KMS-11 (cell line): Measurements from ENCODE around the gene METRN.

Source experiments
- H2AFZ ChIP-seq: fragments of 200-600 bp; sonication (generic); 2 replicates; pipeline ENCODE4 v1.6.1; 2016; ENCODE audit warnings: antibody characterized with exemption, mixed run types, low read depth
- H3K27ac ChIP-seq: fragments of 200-600 bp; sonication (generic); 2 replicates; pipeline ENCODE4 v1.6.1; 2016; ENCODE audit warnings: mild to moderate bottlenecking, mixed run types
- H3K27me3 ChIP-seq: fragments of 200-600 bp; sonication (generic); 2 replicates; pipeline ENCODE4 v1.6.1; 2017; ENCODE audit warnings: mild to moderate bottlenecking, low read depth, mixed run types, moderate library complexity; ENCODE audit not compliant: insufficient read depth
- H3K36me3 ChIP-seq: fragments of 200-600 bp; sonication (generic); 2 replicates; pipeline ENCODE4 v1.6.1; 2017; ENCODE audit warnings: mild to moderate bottlenecking, mixed run types; ENCODE audit not compliant: insufficient read depth
- H3K4me1 ChIP-seq: fragments of 200-600 bp; sonication (generic); 2 replicates; pipeline ENCODE4 v1.6.1; 2016; ENCODE audit warnings: mild to moderate bottlenecking, low read depth, mixed run types; ENCODE audit not compliant: poor library complexity, severe bottlenecking
- H3K4me2 ChIP-seq: fragments of 200-600 bp; sonication (generic); 2 replicates; pipeline ENCODE4 v1.7.0; 2016; ENCODE audit warnings: mild to moderate bottlenecking, mixed run types
- H3K4me3 ChIP-seq: fragments of 200-600 bp; sonication (generic); IDR thresholded peaks from 2 replicates; pipeline ENCODE4 v1.6.1; 2017; ENCODE audit warnings: low read depth, low read length, mixed read lengths; ENCODE audit not compliant: insufficient read depth
- H3K79me2 ChIP-seq: fragments of 200-600 bp; sonication (generic); 2 replicates; pipeline ENCODE4 v1.6.1; 2016; ENCODE audit warnings: low read depth, mixed run types; ENCODE audit not compliant: insufficient read depth
- H3K9ac ChIP-seq: fragments of 200-600 bp; sonication (generic); 2 replicates; pipeline ENCODE4 v1.6.1; 2016; ENCODE audit warnings: mild to moderate bottlenecking, mixed run types
- H4K20me1 ChIP-seq: fragments of 200-600 bp; sonication (generic); 2 replicates; pipeline ENCODE4 v1.6.1; 2016; ENCODE audit warnings: mild to moderate bottlenecking, mixed run types; ENCODE audit not compliant: insufficient read depth
- TF ChIP-seq, protein P1 (sequence below): fragments of 200-600 bp; sonication (generic); conservative IDR thresholded peaks from 2 replicates; pipeline ENCODE4 v1.6.1; 2017; ENCODE audit warnings: low read depth, mild to moderate bottlenecking, antibody characterized with exemption, low read length, moderate library complexity, mixed read lengths

The METRN gene

DNA sequence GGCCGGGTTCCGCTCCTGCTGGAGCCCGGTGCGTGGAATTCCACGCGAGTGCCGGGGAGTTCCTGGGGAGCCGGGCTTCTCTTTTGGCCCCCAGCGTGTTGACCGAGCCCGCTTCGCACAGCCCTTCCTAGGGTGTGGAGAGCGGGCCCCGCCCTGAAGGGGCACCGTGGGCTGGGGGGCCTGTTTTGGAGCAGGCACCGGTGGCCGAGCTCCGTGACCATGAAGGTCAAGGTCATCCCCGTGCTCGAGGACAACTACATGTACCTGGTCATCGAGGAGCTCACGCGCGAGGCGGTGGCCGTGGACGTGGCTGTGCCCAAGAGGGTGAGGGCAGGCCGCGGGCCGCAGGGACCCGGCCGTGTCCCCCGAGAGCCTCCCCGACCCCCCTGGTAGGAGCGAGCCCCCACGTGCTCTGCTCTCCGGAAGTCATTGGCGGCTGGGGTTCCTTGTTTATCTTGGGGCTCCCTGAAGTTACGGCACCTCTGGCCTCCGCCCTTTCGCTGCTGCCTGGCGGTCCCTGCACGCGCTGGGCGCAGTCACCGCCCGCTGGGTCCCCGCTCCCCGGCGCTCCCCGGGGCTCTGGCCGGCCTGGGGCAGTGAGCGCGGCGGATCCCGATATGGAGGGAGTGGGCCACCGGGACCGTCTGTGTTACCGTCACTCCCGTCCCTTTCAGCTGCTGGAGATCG lies 12.5 kb downstream of the METRN start:
- peak overlapping the region; percentile 92 for H3K4me2 ChIP-seq
- peak overlapping the region; percentile 55 for H3K27ac ChIP-seq
- peak overlapping the region; percentile 54 for H2AFZ ChIP-seq
- H3K9ac ChIP-seq, result peak overlapping the region; percentile 86
- peaks cover 34% of the 10 kb centered on the region for H3K4me1 ChIP-seq
- no peaks in the 10 kb centered on the region for H3K79me2 ChIP-seq
- no peaks in the 10 kb centered on the region for H3K36me3 ChIP-seq
- H3K4me3 ChIP-seq, result no peak overlapping the region
- no peaks in the 10 kb centered on the region for H4K20me1 ChIP-seq
- TF ChIP-seq, protein P1, sequence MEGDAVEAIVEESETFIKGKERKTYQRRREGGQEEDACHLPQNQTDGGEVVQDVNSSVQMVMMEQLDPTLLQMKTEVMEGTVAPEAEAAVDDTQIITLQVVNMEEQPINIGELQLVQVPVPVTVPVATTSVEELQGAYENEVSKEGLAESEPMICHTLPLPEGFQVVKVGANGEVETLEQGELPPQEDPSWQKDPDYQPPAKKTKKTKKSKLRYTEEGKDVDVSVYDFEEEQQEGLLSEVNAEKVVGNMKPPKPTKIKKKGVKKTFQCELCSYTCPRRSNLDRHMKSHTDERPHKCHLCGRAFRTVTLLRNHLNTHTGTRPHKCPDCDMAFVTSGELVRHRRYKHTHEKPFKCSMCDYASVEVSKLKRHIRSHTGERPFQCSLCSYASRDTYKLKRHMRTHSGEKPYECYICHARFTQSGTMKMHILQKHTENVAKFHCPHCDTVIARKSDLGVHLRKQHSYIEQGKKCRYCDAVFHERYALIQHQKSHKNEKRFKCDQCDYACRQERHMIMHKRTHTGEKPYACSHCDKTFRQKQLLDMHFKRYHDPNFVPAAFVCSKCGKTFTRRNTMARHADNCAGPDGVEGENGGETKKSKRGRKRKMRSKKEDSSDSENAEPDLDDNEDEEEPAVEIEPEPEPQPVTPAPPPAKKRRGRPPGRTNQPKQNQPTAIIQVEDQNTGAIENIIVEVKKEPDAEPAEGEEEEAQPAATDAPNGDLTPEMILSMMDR, result no peak
- H3K27me3 ChIP-seq, result no peaks in the 10 kb centered on the region

DNA sequence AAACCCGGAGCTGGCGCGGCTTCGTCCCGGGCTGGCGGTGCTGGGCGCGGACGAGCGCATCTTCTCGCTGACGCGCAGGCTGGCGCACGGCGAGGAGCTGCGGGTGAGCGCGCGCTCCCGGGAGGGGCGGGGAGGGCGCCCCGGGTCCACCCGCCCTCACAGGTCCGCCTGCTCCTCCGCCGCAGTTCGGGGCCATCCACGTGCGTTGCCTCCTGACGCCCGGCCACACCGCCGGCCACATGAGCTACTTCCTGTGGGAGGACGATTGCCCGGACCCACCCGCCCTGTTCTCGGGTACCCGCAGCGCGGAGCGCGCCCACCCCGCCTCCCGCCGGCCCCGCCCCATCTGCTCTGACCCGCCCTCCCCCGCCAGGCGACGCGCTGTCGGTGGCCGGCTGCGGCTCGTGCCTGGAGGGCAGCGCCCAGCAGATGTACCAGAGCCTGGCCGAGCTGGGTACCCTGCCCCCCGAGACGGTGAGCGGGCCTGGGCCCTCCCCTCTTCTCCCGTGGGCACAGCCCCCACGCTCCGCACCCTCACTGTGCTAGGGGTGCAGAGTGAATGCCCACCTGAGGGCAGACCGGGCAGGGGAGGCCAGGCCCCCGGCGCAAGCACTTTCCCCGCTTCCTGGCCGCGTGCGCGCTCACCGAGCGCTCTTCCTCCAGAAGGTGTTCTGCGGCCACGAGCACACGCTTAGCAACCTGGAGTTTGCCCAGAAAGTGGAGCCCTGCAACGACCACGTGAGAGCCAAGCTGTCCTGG lies 13.4 kb downstream of the METRN start:
- Histone ChIP-seq H2AFZ (no peak overlapping the region), H3K4me2 (no peak overlapping the region), H3K4me1 (peaks cover 32% of the 10 kb centered on the region), H3K4me3 (no peak overlapping the region), H3K9ac (peak overlapping the region; percentile 86; the same call in 1 of the 2 replicates), H3K36me3 (no peaks in the 10 kb centered on the region), H4K20me1 (no peaks in the 10 kb centered on the region), H3K27ac (no peak overlapping the region), H3K79me2 (no peaks in the 10 kb centered on the region), H3K27me3 (no peaks in the 10 kb centered on the region)
- TF ChIP-seq, protein P1, result no peak

GRCh38 chr16:728890-729744 lies 14.2 kb downstream of the METRN start:
- Histone ChIP-seq H3K36me3 (no peaks in the 10 kb centered on the region), H3K4me3 (no peak overlapping the region), H3K27ac (no peak overlapping the region), H2AFZ (no peak overlapping the region), H3K79me2 (no peaks in the 10 kb centered on the region), H3K9ac (no peak overlapping the region), H3K4me1 (peaks cover 32% of the 10 kb centered on the region), H4K20me1 (no peaks in the 10 kb centered on the region), H3K27me3 (no peaks in the 10 kb centered on the region), H3K4me2 (no peak overlapping the region)
- TF ChIP-seq, protein P1, result no peak

DNA sequence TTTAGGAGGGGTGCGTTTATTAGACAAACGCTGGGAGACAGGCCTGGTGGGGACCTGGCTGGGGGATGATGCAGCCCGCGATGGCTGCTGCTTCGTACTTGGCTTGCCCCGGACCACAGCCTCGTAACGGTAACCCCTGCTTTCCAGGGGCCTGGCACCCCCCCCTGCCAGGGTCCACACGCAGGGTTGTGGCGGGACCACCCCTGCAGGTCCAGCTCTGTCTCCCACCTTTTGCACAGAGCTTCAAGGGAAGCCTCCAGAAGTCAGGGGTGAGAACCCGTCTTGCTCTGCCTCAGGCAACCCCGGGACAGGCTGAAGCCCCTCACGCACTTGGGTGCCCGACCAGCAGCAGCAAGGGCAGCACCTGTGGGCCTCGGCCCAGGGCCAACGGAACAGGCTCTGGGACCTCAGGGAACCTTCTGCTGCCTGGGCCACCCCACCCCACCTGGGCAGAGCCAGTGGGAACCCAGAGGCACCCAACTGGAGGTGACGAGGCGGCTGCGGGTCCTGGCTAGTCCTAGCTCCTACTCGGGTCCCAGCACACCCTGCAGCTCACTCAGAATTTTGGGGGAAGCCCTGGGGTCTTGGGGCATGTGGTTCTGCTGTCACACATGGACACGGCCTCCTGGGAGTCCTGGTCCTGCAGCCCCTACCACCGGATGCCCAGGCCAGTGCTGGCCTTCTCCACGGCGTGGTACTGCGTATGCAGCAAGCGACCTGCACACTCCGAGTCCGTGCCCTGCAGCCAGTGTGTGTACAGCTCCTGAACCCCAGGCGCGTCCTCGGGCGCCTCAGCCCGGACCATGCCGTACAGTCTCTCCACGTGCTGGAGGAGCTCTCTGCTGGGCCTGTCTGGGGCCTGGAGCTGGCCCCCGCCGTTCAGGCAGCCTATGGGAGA lies 15.1 kb downstream of the METRN start:
- H3K9ac ChIP-seq, result no peak overlapping the region
- no peaks in the 10 kb centered on the region for H3K36me3 ChIP-seq
- H3K27me3 ChIP-seq, result no peaks in the 10 kb centered on the region
- no peak overlapping the region for H3K4me2 ChIP-seq
- no peak overlapping the region for H2AFZ ChIP-seq
- no peak overlapping the region for H3K27ac ChIP-seq
- peaks cover 32% of the 10 kb centered on the region for H3K4me1 ChIP-seq
- H3K4me3 ChIP-seq, result no peak overlapping the region
- H4K20me1 ChIP-seq, result no peaks in the 10 kb centered on the region
- H3K79me2 ChIP-seq, result no peaks in the 10 kb centered on the region
- TF ChIP-seq, protein P1, result no peak
